HG03565 (cell line): ENCODE measurements around the gene DCP2.

Experiments used
- ATAC-seq: cut with Tn5 transposase; IDR thresholded peaks from one replicate; pipeline ENCODE4 v1.9.1; 2021; ENCODE audit warnings: mild to moderate bottlenecking, moderate library complexity; ENCODE audit not compliant: unreplicated experiment

DCP2 gene

DNA sequence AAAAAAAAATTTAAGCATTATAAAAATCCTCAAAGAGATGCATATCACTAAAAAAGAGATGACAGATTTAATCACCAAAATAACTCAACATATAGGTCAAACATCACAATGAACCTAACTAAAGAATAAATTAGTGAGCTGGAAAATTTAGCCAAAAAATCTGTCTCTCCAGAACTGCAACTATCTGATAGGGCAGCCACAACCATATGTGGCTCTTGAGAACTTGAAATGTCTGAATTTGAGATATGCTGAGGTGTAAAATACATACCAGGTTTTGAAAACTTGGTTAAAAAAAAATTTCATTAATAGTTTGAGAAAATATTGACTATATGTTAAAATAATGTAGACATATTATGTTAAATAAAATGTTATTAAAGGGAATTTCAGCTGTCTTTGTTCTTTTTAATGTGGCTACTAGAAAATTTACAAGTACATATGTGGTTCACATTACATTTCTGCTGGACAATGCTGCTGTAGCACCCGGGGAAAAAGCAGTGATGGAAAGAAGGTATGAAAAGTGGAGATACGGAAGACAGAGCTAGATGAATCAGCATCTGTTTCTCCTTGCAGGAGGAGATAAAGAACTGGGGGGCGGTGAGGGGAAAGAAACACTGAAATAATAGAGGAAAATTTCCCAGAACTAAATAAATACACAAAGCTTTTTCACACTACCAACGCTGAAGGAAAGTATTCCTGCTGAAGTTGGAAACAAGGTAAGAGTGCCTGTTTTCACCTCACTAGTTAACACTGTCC lies 66.1 kb downstream of the DCP2 start:
- ATAC-seq: no peak

DNA sequence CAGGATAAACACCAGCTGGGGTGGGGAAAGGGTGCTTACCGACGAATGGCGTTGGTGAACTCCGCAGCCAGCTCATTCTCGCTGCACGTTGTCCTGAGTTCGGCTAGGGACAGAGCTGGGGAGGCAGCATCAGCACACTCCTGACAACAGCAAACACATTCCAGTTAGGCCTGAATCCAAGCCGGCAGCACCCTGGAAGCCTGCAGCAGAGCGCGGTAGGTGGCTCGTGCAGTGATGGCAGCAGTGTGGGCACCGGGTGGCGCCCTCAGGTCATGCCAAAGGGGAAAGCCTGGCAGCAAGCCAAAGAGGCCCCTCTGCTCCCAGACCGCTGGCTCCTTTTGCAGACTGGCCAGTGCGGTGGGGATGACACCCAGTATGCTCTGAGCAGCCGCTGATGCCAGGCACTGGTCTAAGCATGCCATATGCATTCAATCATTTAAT lies 66.9 kb downstream of the DCP2 start:
- no peak for ATAC-seq

DNA sequence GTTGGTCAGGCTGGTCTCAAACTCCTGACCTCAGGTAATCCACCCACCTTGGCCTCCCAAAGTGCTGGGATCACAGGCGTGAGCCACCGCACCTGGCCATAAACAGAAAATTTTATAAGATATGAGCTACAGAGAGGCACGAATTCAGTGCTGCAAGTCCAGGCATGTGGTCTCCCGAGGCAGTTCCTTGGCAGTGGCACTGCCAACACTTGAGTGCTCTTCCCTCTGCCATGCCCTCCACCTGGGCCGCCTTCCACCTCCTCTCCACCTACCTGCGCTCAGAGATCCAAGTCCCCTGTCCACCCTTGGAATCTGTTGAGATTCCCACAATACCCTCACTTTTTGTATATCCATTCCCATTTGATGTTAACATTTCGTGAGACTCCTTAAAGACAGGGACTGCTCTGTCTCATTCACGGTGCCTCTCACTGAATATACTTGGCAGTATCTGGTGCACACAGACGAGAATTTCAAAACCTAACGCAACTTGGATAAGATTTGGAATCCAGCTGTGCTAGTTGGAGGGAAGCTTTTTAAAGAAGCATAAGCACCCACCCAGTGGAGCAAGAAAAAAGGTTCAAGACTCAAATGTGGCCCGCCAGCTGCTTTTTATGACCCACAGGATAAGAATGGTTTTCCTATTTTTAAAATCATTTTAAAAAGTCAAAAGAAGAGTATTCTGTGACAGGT lies 68.3 kb downstream of the DCP2 start:
- no peak for ATAC-seq

DNA sequence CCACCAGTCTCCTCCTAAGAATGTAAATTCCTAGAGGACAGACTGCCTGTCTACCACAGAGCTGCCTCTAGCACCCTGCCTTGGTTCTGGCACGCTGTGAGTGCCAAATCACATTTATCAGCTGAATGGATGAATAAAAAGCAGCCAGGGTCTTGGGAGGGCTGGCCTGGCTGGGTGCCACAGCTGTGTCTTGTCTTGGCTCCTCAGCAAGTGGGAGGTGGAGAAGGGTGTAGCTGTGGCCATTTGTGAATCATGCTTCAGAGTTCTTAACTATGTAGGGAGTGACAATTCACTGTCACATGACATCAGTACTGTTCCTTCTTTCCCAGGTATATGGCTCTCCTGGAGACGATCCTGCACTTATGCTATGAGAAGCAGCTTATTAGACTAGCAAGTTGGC lies 70.6 kb downstream of the DCP2 start:
- no peak for ATAC-seq

DNA sequence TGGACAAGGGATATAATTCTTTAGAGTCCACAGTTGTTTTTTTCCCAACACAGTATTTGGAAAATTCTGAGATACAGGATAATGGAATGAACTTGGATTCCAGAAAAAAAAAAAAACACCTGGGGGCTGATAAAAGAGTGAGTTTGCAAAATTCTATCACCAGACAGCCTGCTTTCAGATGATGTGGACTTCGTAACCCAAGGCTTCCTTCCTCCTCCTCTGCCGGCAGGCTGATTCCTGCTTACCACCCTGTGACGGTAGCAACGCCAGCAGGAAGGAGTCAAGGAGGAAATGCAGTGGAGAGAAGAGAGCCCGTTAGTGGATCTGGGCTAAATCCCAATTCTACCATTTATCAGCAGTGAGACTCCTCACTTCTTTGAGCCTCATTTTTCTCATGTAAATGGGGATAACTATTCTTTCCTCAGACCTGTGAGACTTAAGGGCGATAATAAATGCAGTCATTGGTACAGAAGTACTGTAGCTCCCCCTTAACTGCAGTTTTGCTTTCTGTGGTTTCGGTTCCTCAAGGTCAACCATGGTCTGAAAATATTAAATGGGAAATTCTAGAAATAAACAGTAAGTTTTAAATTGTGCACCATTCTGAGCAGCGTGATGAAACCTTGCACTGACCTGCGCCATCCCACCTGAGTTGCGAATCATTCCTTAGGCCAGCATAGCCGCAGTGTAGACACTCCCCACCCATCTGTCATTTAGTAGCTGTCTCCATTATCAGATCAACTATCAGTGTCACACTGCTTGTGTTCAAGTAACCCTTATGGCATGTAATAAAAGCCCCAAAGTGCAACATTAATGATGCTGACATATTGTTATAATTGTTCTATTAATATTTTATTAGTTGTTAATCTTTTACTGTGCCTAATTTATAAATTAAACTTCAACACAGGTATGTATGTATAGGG lies 71.4 kb downstream of the DCP2 start:
- peak; percentile 88 for ATAC-seq

DNA sequence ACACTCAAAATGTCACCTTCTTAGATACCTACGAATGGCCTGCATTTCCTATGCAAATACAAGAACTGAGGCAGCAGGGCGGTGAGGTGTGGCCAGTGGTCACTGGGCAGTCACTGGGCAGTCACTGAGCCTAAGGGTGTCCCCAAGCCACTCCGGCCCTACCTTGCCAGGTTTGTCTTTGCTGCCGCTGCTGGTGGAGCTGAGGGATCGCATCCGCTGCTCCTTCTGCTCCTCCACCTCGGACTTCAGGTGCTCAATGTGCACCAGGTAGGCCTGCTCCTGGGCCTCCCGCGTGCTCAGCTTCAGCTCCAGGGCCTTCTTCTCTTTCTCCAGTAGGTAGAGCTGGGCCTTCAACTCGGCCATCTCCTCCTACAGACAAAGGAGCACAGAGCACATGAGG lies 72.3 kb downstream of the DCP2 start:
- ATAC-seq: no peak

DNA sequence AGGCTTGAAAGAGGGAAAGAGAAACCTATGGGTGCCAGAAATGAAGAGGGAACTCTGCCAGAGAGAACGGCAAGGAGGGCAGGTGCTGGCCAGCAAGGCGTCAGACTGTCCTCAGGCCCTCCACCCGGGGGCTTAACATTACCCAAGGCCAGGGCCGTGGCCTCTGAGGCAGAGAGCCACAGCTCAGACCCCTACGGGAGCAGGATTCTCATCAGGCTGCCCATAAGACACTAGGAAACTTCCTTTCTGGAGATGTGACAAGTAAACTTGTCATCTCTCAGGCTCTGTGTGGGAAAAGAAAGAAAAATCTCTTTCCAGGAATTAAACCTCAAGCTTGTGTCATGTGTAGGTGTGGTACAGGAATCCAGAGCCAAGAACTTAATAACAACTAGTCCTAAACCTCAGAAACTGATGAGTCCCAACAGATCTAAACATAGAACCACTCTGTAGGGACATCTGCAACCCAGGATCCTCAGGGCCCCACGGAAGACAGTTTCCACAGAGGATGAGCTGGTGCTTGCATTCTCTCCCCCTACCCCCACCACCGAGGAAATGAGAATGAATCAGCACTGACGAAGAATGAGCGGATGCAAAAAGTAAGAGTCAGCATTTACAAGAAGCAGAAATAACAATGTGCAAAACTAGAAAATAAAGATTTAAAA lies 74.3 kb downstream of the DCP2 start:
- ATAC-seq: no peak

DNA sequence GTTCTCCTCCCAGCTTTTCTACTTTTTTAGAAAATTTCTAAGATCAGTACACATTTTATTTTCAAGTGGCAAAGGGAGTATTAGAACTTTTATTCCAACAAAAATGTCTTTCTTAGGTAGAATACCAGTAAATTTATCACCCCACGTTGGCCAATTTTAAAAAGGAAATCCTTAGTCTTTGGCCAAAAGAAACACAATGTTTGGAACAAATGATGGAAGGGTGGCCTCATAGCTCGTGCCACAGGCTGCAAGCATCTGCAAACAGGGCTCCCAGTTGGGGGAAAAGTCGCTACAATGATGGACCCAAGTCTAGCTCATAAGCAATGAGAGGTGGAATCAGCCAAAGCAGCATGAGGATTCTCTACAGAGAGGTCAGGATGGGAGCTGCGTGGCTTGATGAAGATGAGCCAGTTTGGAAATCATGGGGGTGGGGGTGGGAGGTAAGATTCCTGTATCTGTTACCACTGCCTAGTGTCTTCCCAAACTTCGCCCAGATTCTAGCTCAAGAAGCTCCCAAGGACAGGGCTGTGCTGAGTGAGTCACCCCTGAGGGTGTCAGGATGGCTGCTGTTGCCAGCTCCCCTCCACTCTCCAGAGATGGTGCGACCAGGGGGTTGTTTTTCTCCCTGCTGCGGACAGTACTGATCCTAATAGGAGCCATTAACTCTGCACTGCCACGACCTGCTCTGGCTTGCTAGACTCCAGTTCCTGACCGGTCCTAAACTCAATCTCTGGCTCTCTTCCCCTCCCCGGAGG lies 75.6 kb downstream of the DCP2 start:
- no peak for ATAC-seq

DNA sequence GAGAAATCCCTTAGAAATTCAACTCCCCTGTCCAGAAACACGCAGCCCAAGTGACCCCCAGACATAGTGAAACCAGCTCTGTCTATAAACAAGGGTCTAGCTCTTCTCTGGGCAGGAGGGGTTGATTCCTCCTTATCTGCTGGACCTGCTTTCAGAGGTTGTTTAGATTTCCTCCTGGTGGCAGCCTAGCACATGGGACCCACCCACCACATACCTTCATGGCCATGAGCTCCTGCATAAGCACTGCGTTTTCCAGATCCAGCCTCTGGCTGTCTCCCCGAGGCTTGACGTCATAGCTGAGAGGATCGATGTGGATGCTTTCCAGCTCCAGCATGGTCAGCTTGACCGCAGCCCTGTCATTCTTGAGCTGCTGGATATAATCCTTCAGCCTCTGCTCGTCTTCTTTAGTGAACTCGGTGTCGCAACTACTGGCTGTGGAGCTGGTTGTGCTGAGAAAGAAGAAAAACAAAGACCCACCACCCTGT lies 77.0 kb downstream of the DCP2 start:
- no peak for ATAC-seq

DNA sequence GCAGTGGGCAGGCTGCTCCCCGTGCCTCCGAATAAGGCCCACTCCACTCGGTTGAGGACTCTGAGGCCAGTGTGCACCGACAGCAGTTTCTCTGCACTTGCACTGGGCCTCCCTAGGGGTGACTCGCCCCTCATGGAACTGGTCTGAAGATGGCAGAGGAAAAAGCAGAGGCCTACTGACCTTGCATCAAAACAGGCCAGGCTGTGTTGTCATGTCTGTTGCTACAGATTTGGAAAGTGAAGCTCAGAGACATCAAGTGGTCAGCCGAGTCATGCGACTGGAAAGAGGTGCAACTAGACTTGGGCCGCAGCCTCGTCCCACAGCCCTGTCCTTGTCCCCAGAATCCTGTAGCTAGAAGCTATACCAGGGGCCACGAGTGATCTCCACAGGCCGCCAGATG lies 78.3 kb downstream of the DCP2 start:
- no peak for ATAC-seq

DNA sequence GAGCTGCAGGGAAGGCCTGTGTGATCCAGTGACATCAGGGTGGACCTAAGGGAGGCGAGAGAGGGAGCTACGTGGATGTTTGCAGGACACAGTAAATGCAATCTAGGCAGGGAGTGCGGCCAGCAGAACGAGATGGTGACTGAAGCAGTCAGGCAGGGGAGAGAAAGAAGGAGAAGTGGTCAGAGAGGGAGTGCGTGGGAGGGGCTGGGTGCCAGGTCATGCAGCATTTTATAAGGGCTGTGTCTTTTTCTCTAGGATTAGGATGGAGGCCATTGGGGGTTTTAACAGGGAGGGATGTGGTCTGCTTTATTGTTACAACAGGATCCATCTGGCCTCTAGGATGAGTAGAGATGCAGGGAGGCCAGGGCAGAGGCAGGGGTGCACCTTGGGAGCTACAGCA lies 80.4 kb downstream of the DCP2 start:
- no peak for ATAC-seq

DNA sequence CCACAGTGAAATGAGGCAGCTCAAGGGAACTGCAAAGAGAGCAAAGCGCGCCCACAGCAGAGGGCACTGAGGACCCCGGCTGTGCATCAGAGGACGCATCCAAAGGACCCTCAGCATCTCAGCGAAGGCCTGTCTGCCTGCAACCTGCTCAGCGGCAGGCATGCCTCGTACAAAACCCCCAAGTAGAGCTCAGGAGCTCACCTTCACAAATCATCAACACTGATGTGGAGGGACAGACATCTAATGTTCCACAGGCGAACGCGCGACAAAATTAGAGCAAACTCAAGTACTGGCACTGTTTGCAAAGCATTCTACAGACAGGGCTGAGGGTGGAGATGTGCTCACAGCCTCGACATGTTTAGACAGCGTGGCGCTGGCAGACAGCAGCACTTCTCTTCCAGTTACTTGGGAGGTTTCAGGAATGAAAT lies 81.0 kb downstream of the DCP2 start:
- no peak for ATAC-seq

DNA sequence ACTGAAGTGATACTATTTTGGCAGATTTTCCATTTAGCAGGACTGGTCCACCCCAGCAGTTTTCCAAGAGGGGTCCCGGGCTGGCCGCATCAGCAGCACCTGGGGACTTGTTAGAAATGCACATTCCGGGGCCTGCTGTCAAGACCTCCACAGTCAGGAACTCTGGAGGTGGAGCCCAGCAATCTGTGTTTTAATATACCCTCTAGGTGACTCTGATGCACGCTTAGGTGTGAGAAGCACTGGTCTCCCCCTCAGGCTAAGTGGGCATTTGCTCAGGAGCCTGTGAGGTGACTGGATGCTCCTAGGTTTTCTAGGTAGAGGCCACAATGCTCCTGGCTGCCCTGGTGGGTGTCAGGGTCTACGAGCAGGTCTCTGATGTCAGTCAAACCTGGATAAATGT lies 81.7 kb downstream of the DCP2 start:
- ATAC-seq: no peak

DNA sequence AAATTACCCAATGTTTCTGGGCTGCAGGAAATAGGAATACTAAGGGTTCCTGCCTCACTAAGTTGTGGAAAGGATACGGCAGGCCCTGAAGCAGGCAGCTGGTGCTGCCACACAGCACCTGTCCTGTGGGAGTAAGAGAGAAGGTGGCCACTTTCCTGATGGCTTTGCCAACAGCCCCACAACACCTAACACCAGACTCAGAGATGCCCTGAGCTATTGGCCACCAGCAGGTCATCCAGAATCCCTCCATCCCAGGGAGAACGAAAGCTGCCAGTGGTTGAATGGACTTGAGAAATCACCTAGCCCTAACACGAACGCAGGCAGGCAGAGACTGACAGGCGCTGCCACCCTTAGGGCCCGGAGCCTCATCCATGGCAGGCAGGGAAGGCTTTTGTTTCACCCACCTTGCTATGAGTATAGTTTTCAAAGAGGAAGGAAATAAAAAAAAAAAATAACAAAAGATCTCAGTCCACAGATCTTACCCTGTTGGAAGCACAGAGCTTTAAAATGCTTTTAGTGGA lies 82.2 kb downstream of the DCP2 start:
- no peak for ATAC-seq

DNA sequence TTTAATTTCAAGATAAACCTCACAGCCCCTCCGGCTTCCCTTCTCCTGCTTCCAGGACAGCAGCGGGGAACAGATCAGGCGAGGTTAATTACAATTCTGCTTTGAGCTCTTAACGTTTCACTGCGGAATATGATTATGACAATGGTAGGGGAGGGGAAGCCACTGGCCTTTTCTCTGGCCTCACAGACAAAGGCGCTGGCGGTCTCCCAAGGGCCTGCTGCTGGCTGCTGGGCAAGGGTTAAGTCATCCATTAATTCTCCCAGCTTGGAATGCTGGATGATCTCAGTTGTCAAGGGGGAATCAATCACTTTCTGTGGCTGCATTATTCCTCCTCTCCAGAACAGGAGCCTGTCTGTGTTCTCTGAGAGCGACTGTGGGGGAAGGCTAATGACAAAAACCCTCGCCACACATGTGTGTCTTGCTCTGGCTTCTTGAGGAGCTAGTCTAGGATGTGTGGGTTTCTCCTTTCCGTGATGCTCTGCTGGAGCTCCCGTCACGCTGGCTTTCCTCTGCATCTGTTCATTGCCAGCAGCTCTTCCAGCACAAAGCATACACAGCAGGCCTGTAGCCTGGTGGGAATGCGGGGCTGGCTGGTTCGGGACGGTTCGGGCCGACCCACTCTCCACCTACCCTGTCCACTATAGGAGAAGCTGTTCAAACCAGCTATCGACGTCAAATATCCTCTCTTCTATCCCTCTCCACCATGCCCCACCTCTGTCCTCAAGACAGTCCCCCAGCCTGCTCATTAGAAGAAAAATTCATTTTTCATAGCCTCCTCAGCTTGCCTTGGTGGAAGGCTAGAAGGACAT lies 82.8 kb downstream of the DCP2 start:
- no peak for ATAC-seq

DNA sequence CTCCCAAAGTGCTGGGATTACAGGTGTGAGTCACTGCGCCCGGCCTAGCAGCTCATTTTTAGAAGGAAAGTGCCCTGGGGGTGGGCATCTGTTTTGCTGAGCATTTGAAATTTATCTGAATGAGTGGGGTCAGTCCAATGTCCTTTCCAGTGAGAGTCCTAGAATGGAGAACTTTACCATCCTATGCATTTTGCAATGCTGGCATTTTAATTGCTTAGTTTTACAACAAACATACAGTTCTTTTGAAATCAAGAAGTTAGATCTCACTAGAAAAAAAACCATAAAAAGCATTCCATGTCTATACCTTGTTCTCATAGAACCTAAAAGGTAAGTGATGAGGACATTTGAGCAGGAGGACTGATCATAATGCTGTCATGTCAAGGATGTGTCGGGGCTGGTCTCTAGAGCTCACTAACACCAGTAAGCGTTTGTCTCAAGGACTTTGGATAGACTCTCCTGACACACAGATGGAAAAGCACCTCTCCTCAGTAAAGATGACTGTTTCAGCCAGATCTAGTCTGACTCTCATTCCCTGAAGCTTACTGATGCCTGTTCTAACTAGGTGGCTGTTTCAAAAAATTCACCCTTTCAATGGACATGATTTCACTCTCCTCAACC lies 83.9 kb downstream of the DCP2 start:
- no peak for ATAC-seq

DNA sequence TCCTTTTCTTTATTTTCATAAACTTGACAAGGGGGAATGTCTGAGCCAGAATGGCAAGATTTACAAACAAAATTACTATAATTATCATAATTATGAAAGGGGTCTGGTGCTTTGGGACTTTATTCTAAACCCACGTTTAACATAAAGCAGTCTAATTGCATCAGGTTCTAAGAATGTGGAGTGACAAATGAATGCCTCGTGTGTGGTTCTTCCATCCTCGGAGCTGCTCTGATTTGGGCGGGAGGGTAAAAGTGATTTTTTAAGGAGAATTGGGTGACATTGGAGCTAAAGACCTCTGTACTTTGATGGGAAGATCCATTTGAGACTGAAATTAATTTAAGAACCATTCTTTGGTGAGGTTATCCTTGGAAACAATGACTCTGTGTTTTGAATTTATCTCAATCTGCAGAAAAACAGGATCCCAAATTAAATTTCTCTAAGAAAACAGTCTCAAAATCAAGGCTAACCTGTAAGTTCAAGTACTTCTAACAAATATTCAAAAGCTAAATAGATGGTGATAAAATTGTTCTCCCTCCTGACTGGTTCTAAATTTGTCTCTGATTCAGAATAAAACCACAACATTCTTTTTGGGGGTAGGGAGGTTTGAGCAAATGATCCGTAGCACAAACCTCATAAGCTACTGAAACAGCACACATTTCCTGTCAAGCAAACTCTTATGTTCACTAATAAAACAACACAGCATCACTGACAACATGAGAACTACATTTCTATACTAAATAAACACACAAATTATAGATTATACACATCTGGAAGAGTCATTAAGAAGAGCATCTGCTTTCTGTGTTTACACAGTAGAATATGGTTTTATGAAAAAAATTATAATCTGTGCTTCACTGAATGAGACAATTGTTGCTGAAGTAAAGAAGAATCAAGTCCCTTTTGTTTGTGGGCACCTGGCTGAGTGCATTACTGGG lies 85.5 kb downstream of the DCP2 start:
- no peak for ATAC-seq
